ENCODE measurements around the gene SORCS3.
A peak's percentile ranks its signal among the peaks of the same experiment; 100 is the strongest.

Gene SORCS3

GRCh38 chr10:104779701-104780100 lies 138.6 kb downstream of the SORCS3 start:
- no peak for DNase-seq

- no peak for DNase-seq
These were observed 139.1 kb downstream of the SORCS3 start for GRCh38 chr10:104780165-104780564.

- no peak for DNase-seq
These were observed 140.0 kb downstream of the SORCS3 start for GRCh38 chr10:104780946-104781595.

- no peak for DNase-seq
These were observed 143.4 kb downstream of the SORCS3 start for GRCh38 chr10:104784452-104784851.

- no peak for DNase-seq
These were observed 150.4 kb downstream of the SORCS3 start for GRCh38 chr10:104791471-104791870.

GRCh38 chr10:104795411-104795810 lies 154.3 kb downstream of the SORCS3 start:
- DNase-seq: no peak

GRCh38 chr10:104796823-104797222 lies 155.7 kb downstream of the SORCS3 start:
- DNase-seq: no peak

GRCh38 chr10:104802941-104803340 lies 161.9 kb downstream of the SORCS3 start:
- DNase-seq: no peak

- DNase-seq: no peak
These were observed 163.8 kb downstream of the SORCS3 start for GRCh38 chr10:104804880-104805279.

- no peak for DNase-seq
These were observed 165.7 kb downstream of the SORCS3 start for GRCh38 chr10:104806801-104807200.

- DNase-seq: no peak
These were observed 166.7 kb downstream of the SORCS3 start for GRCh38 chr10:104807581-104808310.

GRCh38 chr10:104809288-104810090 lies 168.4 kb downstream of the SORCS3 start:
- no peak for DNase-seq

GRCh38 chr10:104811166-104811565 lies 170.1 kb downstream of the SORCS3 start:
- DNase-seq: no peak

- DNase-seq: no peak
These were observed 175.4 kb downstream of the SORCS3 start for GRCh38 chr10:104816501-104816900.

GRCh38 chr10:104819731-104820130 lies 178.6 kb downstream of the SORCS3 start:
- no peak for DNase-seq

- DNase-seq: no peak
These were observed 181.0 kb downstream of the SORCS3 start for GRCh38 chr10:104822088-104822487.

- DNase-seq: peak; percentile 48
These were observed 183.4 kb downstream of the SORCS3 start for GRCh38 chr10:104824380-104825006.

GRCh38 chr10:104831272-104831671 lies 190.2 kb downstream of the SORCS3 start:
- DNase-seq: no peak

GRCh38 chr10:104834580-104834979 lies 193.5 kb downstream of the SORCS3 start:
- DNase-seq: no peak

- DNase-seq: no peak
These were observed 194.3 kb downstream of the SORCS3 start for GRCh38 chr10:104835422-104835821.

- no peak for DNase-seq
These were observed 201.6 kb downstream of the SORCS3 start for GRCh38 chr10:104842704-104843103.

GRCh38 chr10:104844073-104844472 lies 203.0 kb downstream of the SORCS3 start:
- no peak for DNase-seq

- no peak for DNase-seq
These were observed 208.9 kb downstream of the SORCS3 start for GRCh38 chr10:104850023-104850422.
